Coronary artery (tissue), 2 donors: ENCODE measurements around the gene DENND5B.

Experiments used
- DNase-seq: peaks from one replicate; pipeline ENCODE4 v3.0.0-alpha.2; 2017; ENCODE audit warnings: low spot score
- H3K27ac ChIP-seq, 2 donors: fragments of 200-600 bp; sonication (generic); one replicate each; pipeline ENCODE4 v1.5.1; 2016 to 2019
- H3K4me3 ChIP-seq: fragments of 200-600 bp; sonication (generic); 2 replicates; pipeline ENCODE4 v1.5.1; 2016; ENCODE audit warnings: mild to moderate bottlenecking, moderate library complexity
- CTCF ChIP-seq: fragments of 200-600 bp; sonication (generic); IDR thresholded peaks from one replicate; pipeline ENCODE4 v1.5.1; 2019; ENCODE audit warnings: antibody characterized with exemption

The DENND5B gene

DNA sequence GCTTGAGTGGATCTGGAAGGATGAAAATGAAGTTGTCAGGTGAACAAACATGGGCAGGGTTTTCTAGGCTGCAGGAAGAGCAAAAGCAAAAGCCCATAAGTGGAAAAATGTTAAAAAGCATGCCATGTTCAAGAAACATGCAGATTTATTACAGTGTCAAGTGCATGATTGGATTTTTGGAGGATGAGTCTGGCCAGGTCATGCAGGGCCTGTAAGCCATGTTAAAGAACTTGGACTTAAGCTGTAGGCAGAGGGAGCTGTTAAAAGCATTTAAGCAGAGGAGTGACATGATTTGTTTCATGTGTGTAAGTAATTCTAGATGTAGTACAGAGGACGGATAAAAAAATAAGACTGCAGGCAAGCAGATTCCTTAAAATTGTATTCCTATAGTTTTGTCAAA lies 248.7 kb downstream of the DENND5B start:
- H3K27ac ChIP-seq, result no peak overlapping the region
- TF ChIP-seq CTCF, result no peak
- no peak overlapping the region for H3K4me3 ChIP-seq
- DNase-seq, result no peak

DNA sequence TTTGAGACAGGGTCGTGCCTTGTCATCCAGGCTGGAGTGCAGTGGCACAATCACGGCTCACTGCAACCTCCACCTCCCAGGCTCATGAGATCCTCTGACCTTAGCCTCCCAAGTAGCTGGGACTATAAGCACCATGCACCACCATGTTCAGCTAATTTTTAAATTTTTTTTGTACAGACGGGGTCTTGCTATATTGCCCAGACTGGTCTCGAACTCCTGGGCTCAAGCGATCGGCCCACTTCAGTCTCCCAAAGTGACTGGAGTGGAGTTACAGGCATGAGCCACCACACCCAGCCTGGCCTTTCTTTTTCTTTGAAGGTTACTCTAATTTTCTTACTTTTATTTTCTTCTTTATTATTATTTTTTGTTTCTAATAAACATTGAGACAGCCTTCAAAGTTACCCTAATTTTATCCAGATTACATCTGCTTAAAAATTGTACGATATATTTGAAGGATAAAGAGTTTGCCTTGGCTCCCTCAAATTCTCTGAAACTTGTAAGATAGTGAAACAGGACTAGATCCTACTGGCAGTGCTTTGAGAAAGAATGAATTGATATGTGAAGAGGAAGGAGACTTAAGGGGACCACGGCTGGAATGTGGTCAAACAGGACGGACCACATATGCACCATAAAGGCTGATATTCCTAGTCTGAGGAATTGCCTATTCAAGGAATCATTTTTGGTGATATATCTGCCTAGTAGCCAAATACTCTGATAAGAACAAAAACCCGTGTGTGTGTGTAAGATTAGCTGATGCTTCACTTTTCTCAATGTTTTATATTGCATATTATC lies 250.9 kb downstream of the DENND5B start:
- Histone ChIP-seq H3K4me3 (no peak overlapping the region), H3K27ac (no peak overlapping the region)
- no peak for DNase-seq
- no peak for TF ChIP-seq CTCF

- TF ChIP-seq CTCF, result no peak
Measured at GRCh38 chr12:31337952-31338351, 253.0 kb downstream of the DENND5B start.

More at GRCh38 chr12:31337952-31338351, 253.0 kb downstream of the DENND5B start:
- no peak for DNase-seq
- no peak overlapping the region for H3K27ac ChIP-seq
- no peak overlapping the region for H3K4me3 ChIP-seq
